Transverse colon (tissue), 4 donors: ENCODE results near the gene RIN3. TPM values are rescaled to one million over a fixed set of nuclear protein-coding genes. Genes with fewer than 3 reads are reported as not detected.
A peak's percentile ranks its signal among the peaks of the same experiment; 100 is the strongest.

ENCODE experiments used
- DNase-seq: peaks from one replicate; pipeline ENCODE4 v3.0.0-alpha.2; 2019
- H3K27ac ChIP-seq, 4 donors: fragments of 200-600 bp; sonication (generic); 2 replicates each; pipeline ENCODE4 v1.5.1; 2016 to 2018; ENCODE audit warnings: inconsistent platforms in 4 of 4
- H3K27me3 ChIP-seq: fragments of 200-600 bp; sonication (generic); 2 replicates; pipeline ENCODE4 v1.5.1; 2017; ENCODE audit warnings: inconsistent platforms
- H3K36me3 ChIP-seq, 4 donors: fragments of 200-600 bp; sonication (generic); 2 replicates each; pipeline ENCODE4 v1.5.1; 2017 to 2019; ENCODE audit warnings: inconsistent platforms in 4 of 4
- H3K4me1 ChIP-seq, 4 donors: fragments of 200-600 bp; sonication (generic); 2 replicates each; pipeline ENCODE4 v1.5.1; 2017 to 2020; ENCODE audit warnings: inconsistent platforms in 4 of 4
- H3K4me3 ChIP-seq, 4 donors: fragments of 200-600 bp; sonication (generic); 1 replicate in 1 of 4; 2 replicates in 3 of 4; pipeline versions ENCODE4 v1.5.1 to v1.6.1; 2017 to 2019; ENCODE audit warnings: inconsistent platforms in 4 of 4
- H3K9me3 ChIP-seq, 2 donors: fragments of 200-600 bp; sonication (generic); 2 replicates each; pipeline ENCODE4 v1.5.1; 2017 to 2019; ENCODE audit warnings: inconsistent platforms in 2 of 2
- CTCF ChIP-seq, 5 experiments: fragments of 200-600 bp in 3 of 5; fragments of 450-650 bp in 2 of 5; sonication (generic) in 3 of 5; IDR thresholded peaks; 1 replicate in 2 of 5; 2 replicates in 3 of 5; pipeline ENCODE4 v1.5.1; 2016 to 2017; ENCODE audit warnings: antibody characterized with exemption in 5 of 5, inconsistent platforms in 3 of 5, mild to moderate bottlenecking in 2 of 5, moderate library complexity in 1 of 5
- EP300 ChIP-seq: sonication (generic); formaldehyde crosslinking; IDR thresholded peaks from one replicate; pipeline ENCODE4 v1.6.1; 2017; ENCODE audit warnings: antibody characterized with exemption, low read depth
- POLR2A ChIP-seq: fragments of 450-650 bp; IDR thresholded peaks from one replicate; pipeline ENCODE4 v1.6.1; 2016; ENCODE audit warnings: antibody characterized with exemption, mild to moderate bottlenecking, moderate library complexity
- POLR2AphosphoS5 ChIP-seq, 3 donors: sonication (generic); formaldehyde crosslinking; IDR thresholded peaks; one replicate each; pipeline ENCODE4 v1.6.1; 2016; ENCODE audit warnings: antibody characterized with exemption in 3 of 3
- WGBS, 2 donors: methylation state at CpG; one replicate each; pipeline ENCODE4 v1.1.5; 2018; ENCODE audit warnings: low coverage in 1 of 2; 5-methylcytosine and 5-hydroxymethylcytosine counted together
- in situ Hi-C, 4 donors: fragments of 200-750 bp; cut with MboI; loops; one replicate each; pipeline versions ENCODE4 v1.15.0 to v1.15.1; 2017; ENCODE audit warnings: low sequenced_read_pairs in 3 of 4, low pct_ligation_motif_present in 1 of 4, low pct_unique_long_range_greater_than_20kb in 1 of 4
- intact Hi-C: fragments of 100-400 bp; cut with DNase I; formaldehyde crosslinking; loops from one replicate; pipeline ENCODE4 v1.15.1; 2023; ENCODE audit warnings: low total_unique reads
- total RNA-seq, 4 donors: library from RNA; depleted of rRNA; stranded (reverse); fragments of >200 nt; gene quantifications; one replicate each; pipeline ENCODE4 v1.1.0, GENCODE V29; 2016

The RIN3 gene
- total RNA-seq, 4 donors from 2014 or later: 16.2 to 24.3 (median 20.7) TPM

GRCh38 chr14:92610849-92611271 lies 97.3 kb downstream of the RIN3 start:
- H3K27ac ChIP-seq: peak overlapping the region; percentile 58 to 80 (median 74)
- H3K4me1 ChIP-seq: peaks cover 13 to 39% (median 31%) of the 10 kb centered on the region in 4 donors
- 62 to 69% methylated on average over 6 to 7 of the region's 7 CpGs for WGBS, 2 donors

GRCh38 chr14:92613008-92613658 lies 99.6 kb downstream of the RIN3 start:
- Histone ChIP-seq H3K27ac (no peak overlapping the region), H3K4me1 (peaks cover 7 to 32% (median 22%) of the 10 kb centered on the region in 4 donors), H3K27me3 (no peaks in the 10 kb centered on the region), H3K9me3 (no peaks in the 10 kb centered on the region), H3K4me3 (no peak overlapping the region), H3K36me3 (no peaks in the 10 kb centered on the region)
- in situ Hi-C loops: no loop called here
- intact Hi-C loops: no loop called here
- 83 to 95% methylated on average over 4 to 11 of the region's 11 CpGs for WGBS, 2 donors
- DNase-seq: peak; percentile 50
- TF ChIP-seq CTCF (IDR thresholded peaks at IDR 0.05) (peak; percentile 57 to 69 (median 62)), EP300 (no peak), POLR2A (no peak), POLR2AphosphoS5 (IDR thresholded peaks at IDR 0.05) (no peak)

More at GRCh38 chr14:92610849-92611271, 97.3 kb downstream of the RIN3 start:
- H3K9me3 ChIP-seq: no peaks in the 10 kb centered on the region
- intact Hi-C loops (loop anchor here (2.0 kb wide), 1 partner anchor 36 kb away; no protein-coding TSS in a partner anchor), in situ Hi-C loops (no loop called here)
- H3K27me3 ChIP-seq: no peaks in the 10 kb centered on the region
- H3K4me3 ChIP-seq: no peak overlapping the region
- H3K36me3 ChIP-seq: no peaks in the 10 kb centered on the region
- DNase-seq: peak; percentile 80
- TF ChIP-seq CTCF (IDR thresholded peaks at IDR 0.05) (no peak), POLR2AphosphoS5 (IDR thresholded peaks at IDR 0.05) (peak in 2 of 3 donors; percentile 29 to 53)

GRCh38 chr14:92613681-92614260 lies 100.2 kb downstream of the RIN3 start:
- intact Hi-C loops (no loop called here), in situ Hi-C loops (no loop called here)
- no peaks in the 10 kb centered on the region for H3K36me3 ChIP-seq
- H3K9me3 ChIP-seq: no peaks in the 10 kb centered on the region
- H3K4me1 ChIP-seq: peaks cover 7 to 26% (median 16%) of the 10 kb centered on the region in 4 donors
- no peaks in the 10 kb centered on the region for H3K27me3 ChIP-seq
- TF ChIP-seq POLR2A: no peak
- TF ChIP-seq EP300: no peak
- TF ChIP-seq POLR2AphosphoS5 (IDR thresholded peaks at IDR 0.05): no peak
- TF ChIP-seq CTCF (IDR thresholded peaks at IDR 0.05): no peak
- WGBS, 2 donors: 86% methylated on average over 10 of the region's 10 CpGs; no CpG with 5 or more reads in 1 of the 2 donors
- H3K27ac ChIP-seq: no peak overlapping the region
- DNase-seq: no peak
- no peak overlapping the region for H3K4me3 ChIP-seq

GRCh38 chr14:92615451-92615850 lies 101.9 kb downstream of the RIN3 start:
- in situ Hi-C loops (no loop called here), intact Hi-C loops (no loop called here)
- no peak for DNase-seq
- Histone ChIP-seq H3K27me3 (no peaks in the 10 kb centered on the region), H3K9me3 (no peaks in the 10 kb centered on the region), H3K4me3 (no peak overlapping the region), H3K27ac (no peak overlapping the region), H3K4me1 (peaks cover under 1 to 16% (median 9%) of the 10 kb centered on the region in 4 donors), H3K36me3 (no peaks in the 10 kb centered on the region)
- no peak for TF ChIP-seq CTCF (IDR thresholded peaks at IDR 0.05)
- TF ChIP-seq POLR2AphosphoS5 (IDR thresholded peaks at IDR 0.05): no peak
- TF ChIP-seq EP300: no peak
- TF ChIP-seq POLR2A: no peak
- WGBS, 2 donors: 52% methylated on average over 4 of the region's 4 CpGs; no CpG with 5 or more reads in 1 of the 2 donors
